NCI-H1417 treated with DMSO at 0.1 percent for 48 hours (cell line): ENCODE measurements around the gene UMODL1.

ENCODE experiments used
- DNase-seq: peaks from one replicate; lab custom pipeline; 2025; lab: John Stamatoyannopoulos, UW

The UMODL1 gene

DNA sequence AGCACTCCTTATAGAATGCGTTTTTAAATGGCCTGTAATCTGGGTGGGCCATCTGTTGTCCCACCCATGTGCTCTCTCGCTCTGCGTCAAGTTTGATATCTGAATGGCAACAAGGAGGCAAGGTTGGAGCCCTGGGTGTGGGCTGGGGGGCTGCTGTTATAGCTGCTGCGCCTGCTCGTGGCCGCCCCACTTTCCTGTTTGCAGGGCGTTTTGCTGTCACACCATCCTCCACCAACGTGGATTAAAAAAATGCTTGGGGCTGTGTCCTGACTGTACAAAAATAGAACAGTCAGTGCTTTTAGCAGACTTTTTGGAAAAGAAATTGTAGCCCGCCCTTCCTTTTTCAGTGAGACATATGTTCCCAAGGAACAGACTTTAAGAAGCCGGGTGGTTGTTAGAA, 25.4 kb downstream of the UMODL1 start:
- DNase-seq: no peak

GRCh38 chr21:42097274-42097673, 26.2 kb downstream of the UMODL1 start:
- DNase-seq: no peak

DNA sequence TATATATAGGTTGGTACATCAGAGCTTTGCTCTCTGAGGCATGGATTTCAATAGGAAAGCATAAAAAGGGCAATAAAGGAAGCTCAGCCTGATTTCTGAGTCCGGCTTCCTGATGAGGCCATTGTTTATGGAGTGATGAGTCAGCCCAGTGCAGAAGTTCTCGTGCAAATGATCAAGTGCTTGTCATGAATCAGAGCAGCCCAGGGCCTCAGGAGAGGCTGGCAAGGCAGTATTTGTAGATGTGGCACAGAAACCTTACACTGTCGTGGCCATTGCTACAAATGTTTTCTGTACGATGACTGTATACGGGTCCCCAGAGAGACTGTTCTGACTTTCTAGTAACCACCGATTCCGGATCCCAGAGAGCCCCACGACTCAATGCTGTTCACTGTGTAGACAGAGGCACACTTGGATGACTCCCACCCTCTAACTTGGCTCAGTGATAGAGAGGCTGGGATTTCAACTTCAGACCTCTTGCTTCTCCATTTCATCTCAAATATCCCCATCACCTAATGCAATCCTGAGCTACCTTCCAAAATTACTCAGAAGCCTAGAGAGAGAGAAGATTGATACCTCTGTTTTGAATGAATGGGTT, 26.8 kb downstream of the UMODL1 start:
- DNase-seq: no peak

DNA sequence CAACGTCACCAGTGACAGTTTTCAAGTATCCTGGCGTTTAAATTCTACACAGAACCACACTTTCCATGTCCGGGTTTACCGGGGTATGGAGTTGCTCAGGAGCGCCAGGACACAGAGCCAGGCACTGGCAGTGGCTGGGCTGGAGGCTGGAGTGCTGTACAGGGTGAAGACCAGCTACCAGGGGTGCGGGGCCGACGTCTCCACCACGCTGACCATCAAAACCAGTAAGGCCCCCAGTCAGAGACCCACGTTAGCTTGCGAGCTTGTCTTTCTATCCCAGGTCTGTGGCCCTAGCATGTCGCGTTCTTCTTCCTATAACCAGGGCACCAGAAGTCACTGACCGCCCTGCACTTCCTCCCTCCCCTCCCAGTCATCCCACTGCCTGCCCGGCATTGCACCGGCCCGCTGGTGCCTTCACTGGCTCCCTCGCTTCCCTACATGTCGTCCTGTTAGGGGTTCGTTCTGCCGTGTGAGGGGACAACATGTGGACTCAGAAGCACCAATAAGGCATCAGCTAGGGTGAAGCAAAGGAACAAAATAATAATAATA, 27.9 kb downstream of the UMODL1 start:
- no peak for DNase-seq

DNA sequence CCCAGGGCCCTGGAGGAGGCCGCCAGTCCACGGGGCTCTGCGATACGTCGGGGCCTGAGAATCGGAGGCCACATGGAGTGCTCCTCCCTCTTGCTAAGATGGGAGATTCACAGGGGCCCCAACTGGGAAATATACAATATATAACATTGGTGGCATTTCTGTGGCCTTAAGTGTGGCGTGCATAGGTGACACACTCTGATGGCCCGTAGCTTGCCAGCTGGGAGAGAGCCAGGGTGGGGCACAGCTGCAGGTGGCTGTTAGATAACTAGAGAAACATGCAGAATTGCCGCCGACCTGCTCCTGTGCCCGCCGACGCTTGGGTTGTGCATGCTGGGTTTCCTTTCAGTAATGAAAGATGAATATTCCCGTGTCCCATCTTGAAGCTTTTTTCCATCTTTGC, 30.1 kb downstream of the UMODL1 start:
- DNase-seq: no peak

DNA sequence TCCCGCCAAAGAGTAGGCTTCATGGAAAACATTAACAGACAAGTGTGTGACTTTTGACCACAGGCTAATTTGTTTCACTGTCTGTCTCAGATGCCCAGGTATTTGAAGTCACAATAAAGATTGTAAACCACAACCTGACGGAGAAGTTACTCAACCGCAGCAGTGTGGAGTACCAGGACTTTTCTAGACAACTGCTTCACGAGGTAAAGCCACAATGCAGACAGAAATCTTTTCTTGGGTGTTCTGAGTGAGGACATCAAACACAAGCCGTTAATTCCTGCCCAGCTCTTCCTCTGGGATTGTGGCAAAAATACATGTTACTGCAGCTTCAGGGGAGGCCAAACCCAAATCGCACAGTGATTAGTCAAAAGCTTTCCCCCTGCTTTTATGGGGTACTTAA, 31.0 kb downstream of the UMODL1 start:
- no peak for DNase-seq

GRCh38 chr21:42102526-42102925, 31.4 kb downstream of the UMODL1 start:
- DNase-seq: no peak

DNA sequence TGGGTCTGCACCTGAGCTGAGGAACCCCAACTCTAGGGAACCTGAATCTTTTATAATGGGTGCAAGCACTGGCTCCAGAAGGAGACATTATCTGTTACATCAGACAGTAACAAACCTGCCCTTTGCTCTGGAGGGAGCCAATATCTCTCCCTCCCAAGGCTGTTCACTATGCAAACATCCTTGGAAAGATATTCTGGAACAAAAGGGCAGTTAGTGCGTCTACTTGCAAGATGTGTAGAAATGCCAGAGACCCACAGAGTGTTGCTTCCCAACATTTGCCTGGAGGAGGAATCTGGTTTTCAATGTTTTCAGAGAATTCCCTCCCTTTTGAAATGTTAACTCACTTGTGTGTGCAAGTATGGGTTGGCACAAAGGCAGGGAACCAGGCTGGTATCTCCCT, 31.9 kb downstream of the UMODL1 start:
- no peak for DNase-seq

DNA sequence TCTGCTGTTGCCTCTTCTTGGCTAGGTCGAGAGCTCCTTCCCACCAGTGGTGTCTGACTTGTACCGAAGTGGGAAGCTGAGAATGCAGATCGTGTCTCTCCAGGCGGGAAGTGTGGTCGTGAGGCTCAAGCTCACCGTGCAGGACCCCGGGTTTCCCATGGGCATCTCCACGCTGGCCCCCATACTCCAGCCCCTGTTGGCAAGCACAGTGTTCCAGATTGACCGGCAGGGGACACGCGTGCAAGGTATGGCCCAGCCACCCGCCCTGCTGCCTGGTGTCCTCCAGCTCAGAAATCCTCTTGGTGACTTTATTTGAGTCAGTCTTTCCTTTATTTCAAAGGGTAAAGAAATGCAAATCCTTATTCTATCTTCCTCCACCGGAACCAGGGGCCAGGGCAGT, 32.7 kb downstream of the UMODL1 start:
- DNase-seq: no peak

- no peak for DNase-seq
Observed at GRCh38 chr21:42105476-42106315, 34.6 kb downstream of the UMODL1 start.

GRCh38 chr21:42106425-42106824, 35.3 kb downstream of the UMODL1 start:
- DNase-seq: no peak

DNA sequence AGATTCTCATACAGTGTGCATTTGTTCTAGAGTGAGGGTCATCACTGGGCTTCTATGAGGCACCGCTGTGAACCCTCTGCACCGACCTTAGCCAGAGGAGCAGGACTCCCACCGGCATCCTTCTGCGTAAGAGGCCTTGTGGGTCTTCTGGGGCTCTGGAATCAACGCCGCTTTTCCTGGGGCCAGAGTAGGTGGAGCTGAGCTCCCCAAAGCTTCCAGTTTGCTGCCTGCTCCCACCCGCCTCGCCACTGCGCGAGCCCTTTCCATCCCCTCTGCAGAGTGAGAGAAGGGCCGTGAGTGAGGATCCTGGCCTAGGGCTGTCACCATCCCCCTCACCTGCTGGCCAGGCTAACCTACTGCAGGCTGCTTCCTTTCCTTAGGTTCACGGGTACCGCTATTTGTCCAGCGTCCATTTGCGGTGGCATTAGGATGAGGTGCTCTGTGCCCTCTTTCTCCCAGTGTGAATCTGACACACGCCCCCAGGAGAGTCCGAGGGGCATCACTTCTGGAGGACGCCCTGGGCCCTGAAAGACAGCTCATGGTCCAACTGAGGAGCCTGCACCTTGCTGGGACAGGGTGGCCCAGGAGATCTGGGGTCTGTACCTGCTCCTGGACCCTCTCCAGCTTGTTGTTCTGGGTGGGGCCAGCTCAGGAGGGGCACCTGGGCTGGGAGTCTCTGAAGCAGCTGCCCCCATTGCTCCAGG, 36.2 kb downstream of the UMODL1 start:
- no peak for DNase-seq

DNA sequence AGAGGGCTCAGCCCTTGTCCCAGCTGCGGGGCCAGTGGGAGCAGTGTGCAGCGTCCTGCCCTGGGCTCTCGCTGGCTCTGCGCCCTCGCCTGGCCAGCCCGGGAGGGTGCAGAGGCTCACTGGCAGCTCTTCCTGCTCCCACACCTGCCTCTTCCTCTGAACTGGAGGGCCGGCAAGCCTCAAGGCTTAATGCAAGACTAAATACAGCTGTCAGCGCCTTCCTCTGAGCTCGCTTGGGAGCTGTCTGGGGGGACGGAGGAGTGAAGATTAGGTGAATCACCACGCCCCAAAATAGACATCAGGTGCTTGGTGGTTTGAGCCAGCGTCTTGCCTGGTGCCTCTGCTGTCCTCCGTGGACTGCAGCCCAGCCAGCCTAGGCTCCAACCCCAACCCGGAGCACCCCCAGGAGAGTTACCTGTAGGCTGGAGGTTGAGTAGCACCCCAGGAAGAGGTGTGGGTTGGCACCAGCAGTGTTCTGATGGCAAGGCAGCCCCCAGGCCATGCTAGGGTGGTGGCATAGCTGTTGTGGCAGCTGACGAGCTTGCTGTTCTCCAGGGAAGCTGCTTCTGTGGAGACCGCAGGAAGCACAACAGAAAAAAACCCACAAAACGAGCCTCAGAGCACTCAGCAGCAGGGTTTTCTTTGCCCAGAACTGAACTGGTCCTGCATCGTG, 36.9 kb downstream of the UMODL1 start:
- peak; percentile 38 for DNase-seq

DNA sequence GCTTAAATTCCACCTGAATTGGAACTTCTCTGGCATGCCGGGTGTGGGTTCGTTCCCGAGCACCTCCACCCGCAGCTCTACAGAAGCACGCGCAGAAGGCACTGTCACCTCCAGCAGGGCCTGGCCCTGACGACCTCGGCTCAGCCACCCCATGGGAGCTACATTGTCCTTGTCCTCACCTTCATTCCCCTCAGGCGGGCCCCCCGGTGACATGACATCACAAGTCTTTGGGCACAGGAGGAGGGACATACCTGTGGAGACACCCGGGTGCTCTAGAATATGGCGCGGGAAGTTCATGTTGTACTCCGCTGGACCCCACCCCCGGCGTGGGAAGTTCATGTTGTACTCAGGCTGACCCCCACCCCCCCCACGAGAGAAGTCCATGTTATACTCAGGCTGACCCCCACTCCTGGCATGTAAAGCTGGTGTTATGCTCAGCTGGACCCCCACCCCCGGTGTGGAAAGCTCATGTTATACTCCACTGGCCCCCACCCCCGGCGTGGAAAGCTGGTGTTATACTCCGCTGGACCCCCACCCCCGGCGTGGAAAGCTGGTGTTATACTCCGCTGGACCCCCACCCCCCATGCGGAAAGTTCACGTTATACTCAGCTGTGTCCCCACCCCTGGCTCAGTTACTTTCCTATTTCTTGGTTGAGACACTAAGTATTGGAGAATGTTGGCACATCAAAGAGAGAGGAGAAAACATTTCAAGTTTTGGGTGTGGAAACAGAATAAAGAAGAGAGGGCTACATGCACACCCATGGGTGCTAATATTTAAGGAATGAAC, 37.6 kb downstream of the UMODL1 start:
- DNase-seq: no peak

DNA sequence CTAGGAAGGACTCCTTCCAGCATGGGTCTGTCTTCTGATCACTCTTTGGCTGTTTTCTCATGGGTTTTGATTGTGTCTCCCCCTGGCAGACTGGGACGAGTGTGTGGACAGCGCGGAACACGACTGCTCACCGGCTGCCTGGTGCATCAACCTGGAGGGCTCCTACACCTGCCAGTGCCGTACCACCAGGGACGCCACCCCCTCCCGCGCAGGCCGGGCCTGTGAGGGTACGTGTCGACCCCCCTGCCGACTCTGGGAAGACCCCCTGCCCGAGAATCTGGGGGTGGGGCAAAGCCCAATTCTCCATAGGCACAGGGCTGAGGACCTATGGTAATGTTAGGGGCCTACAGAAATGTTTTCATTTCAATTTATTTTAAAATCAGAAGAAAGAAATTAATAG, 38.4 kb downstream of the UMODL1 start:
- DNase-seq: no peak

DNA sequence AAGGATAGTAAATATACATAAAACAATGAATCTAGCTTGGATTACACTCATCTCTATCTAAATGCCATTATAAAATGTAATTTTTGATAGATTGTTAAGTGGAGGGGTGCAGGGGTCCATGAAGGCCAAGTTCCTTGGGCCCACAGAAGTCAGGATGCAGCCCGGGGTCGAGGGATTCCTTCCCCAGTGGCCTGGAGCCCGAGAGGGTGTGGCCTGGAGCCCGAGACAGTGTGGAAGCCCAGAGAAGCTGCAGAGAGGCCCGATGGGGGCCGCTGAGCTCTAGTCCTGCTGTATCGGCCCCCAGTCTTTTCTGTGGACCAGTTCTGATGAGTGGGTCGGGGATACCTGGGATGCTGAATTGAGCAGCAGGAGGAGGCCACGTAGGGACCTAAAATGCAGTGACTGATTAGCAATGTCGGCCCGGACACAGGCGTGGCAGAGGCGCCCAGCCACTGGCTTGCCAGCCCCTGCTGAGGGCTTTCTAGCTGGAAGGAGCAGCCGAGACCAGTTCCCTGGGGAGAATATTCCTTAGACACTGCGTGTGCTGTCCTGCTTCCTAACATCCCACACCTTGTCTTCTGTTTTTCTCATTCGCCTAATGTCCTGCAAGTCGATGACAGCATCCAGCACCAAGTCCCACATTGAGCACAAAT, 38.9 kb downstream of the UMODL1 start:
- no peak for DNase-seq

DNA sequence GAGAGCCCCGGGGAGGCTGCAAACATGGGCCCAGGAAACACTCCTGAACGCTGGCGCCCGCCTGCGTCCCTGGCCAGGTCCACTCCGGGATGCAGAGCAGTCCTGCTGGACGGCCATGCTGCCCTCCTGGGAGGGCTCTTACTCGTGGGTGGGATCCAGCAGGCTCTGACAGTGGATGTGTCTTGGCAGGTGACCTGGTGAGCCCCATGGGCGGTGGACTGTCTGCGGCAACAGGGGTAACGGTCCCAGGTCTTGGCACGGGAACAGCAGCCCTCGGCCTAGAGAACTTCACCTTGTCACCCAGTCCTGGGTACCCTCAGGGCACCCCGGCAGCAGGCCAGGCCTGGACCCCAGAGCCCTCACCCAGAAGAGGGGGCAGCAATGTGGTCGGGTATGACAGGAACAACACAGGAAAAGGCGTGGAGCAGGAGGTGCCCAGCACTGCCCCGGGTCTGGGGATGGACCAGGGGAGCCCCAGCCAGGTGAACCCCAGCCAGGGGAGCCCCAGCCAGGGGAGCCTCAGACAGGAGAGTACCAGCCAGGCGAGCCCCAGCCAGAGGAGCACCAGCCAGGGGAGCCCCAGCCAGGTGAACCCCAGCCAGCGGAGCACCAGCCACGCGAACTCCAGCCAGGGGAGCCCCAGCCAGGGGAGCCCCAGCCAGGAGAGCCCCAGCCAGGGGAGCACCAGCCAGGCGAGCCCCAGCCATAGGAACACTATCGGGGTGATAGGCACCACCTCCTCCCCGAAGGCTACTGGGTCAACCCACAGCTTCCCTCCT, 39.8 kb downstream of the UMODL1 start:
- no peak for DNase-seq

DNA sequence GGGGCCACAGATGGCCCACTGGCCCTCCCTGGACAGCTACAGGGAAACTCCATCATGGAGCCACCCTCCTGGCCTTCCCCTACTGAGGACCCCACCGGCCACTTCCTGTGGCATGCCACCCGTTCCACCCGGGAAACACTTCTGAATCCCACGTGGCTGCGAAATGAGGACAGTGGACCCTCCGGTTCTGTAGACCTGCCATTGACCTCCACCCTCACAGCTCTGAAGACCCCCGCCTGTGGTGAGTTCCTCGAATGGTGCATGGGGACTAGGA, 40.3 kb downstream of the UMODL1 start:
- DNase-seq: no peak

DNA sequence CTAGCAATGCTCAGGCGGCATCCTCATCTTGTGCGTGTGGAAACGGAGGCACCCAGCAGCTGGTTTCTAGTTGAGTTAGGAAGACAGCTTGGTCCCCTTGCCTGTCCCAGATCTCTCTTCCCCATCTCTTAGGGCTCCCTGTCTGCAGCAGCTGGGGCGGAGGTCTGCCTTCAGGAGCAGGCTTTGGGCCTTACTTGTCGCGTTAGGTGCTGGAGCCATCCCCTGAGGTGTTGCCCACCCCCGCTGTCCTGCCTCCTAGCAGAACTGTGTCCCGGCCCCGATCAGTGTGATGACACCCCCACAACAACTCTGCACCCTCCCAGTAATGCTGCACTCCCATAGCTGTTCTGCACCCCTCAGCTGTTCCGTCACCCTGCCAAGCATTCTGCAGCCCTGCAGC, 40.7 kb downstream of the UMODL1 start:
- no peak for DNase-seq

DNA sequence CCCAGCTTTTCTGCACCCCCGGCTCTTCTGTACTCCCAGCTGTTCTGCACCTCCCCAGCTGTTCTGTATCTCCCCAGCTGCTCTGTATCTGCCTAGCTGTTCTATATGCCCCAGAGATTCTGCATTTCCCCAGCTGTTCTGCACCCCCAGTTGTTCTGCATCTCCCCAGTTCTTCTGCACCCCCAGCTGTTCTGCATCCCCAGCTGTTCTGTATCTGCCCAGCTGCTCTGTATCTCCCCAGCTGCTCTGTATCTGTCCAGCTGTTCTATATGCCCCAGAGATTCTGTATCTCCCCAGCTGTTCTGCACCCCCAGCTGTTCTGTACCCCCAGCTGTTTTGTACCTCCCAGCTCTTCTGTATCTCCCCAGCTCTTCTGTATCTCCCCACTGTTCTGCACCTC, 41.1 kb downstream of the UMODL1 start:
- DNase-seq: no peak

DNA sequence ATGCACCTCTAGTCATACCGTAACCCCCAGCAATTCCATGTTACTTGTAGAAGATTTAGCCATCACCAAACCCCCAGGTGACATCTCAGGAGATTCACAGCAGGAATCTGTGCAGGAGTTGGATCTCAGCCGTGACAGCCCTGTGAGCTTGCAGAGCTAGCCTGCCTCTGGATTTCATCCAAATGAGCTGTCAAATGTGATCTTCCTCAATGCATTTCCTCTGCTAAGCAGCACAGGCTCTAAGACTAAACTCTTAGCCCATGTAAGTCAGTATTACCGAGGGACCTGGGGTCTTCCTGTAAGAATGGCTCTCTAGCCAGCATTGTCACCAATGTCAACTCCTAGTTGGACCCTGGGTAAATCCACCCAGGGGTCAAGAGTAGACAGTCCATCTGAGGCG, 41.7 kb downstream of the UMODL1 start:
- no peak for DNase-seq
